NCI-H345 treated with DMSO at 0.1 percent for 48 hours (cell line): Measurements from ENCODE around the gene ADAMTS19.
"Not testable (repeated sequence)": the region's sequence is repeated elsewhere in the genome, so short reads cannot be mapped to it uniquely, and the experiment has no call there.

Experiments used
- DNase-seq: peaks from one replicate; lab custom pipeline; 2025; ENCODE audit not compliant: unreplicated experiment; lab: John Stamatoyannopoulos, UW

ADAMTS19 gene, protein sequence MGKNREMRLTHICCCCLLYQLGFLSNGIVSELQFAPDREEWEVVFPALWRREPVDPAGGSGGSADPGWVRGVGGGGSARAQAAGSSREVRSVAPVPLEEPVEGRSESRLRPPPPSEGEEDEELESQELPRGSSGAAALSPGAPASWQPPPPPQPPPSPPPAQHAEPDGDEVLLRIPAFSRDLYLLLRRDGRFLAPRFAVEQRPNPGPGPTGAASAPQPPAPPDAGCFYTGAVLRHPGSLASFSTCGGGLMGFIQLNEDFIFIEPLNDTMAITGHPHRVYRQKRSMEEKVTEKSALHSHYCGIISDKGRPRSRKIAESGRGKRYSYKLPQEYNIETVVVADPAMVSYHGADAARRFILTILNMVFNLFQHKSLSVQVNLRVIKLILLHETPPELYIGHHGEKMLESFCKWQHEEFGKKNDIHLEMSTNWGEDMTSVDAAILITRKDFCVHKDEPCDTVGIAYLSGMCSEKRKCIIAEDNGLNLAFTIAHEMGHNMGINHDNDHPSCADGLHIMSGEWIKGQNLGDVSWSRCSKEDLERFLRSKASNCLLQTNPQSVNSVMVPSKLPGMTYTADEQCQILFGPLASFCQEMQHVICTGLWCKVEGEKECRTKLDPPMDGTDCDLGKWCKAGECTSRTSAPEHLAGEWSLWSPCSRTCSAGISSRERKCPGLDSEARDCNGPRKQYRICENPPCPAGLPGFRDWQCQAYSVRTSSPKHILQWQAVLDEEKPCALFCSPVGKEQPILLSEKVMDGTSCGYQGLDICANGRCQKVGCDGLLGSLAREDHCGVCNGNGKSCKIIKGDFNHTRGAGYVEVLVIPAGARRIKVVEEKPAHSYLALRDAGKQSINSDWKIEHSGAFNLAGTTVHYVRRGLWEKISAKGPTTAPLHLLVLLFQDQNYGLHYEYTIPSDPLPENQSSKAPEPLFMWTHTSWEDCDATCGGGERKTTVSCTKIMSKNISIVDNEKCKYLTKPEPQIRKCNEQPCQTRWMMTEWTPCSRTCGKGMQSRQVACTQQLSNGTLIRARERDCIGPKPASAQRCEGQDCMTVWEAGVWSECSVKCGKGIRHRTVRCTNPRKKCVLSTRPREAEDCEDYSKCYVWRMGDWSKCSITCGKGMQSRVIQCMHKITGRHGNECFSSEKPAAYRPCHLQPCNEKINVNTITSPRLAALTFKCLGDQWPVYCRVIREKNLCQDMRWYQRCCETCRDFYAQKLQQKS

DNA sequence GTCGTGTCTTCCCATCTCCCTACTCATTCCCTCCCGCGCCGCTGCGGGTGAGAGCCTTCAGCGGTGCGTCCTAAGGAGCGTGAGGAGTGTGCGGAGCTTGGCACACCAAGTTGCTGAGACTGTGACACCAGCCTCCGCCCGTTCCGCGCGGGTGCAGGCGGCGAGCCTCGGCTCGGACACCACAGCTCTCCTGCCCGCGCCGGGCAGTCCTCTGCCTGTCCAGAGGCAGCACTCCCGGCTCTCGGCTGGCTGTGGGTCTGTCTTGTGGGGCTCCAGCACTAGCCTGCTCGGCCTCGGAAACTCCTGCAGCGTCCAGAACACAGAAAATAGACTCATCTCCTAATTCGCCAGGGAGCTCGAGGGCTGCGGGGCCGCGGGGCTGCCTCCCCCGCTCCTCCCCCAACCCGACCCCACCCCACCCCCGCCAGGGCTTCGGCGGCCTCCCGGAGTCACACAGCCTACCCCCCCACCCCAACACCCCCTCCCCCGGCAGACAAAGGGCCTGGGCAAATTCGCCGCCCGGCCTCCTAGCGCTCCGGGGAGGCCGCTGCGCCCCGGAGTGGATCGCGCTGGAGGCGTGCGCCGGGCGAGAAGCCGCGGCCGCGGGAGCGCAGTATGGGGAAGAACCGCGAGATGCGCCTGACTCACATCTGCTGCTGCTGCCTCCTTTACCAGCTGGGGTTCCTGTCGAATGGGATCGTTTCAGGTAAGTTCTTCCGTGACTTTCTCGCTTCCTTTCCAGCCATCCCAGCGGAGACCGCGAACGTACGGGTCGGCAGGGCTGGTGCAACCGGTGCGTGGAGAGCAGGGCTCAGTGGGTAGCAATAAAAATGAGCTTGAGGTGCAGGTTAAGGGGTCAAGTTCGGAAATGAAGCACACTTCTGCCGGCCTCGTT is at the start of gene ADAMTS19:
Gene ADAMTS19 (plus strand): TSS at position 522 of the 895 bp plus-strand sequence. CDS start 94 bp downstream, at position 616.
- no peak for DNase-seq

DNA sequence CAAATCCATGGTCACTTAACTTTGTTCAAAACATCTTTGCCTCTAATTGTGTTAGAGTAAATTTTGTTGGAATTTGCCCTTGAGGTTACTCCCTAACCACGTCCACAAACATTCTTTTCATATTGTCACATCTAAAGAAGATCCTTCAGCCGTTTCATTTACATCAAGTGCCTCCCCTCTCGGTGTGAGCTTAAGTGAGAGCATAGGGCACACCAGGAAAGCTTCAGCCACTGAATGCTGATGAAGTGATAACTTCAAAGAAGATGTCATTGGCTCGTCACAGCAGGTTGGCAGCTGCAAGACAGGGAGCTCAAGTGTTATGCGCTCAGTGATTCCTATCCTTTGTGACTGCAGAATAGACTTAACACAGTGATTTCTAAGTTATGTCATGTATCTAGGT is 49.6 kb upstream of the ADAMTS19 start:
- no peak for DNase-seq

DNA sequence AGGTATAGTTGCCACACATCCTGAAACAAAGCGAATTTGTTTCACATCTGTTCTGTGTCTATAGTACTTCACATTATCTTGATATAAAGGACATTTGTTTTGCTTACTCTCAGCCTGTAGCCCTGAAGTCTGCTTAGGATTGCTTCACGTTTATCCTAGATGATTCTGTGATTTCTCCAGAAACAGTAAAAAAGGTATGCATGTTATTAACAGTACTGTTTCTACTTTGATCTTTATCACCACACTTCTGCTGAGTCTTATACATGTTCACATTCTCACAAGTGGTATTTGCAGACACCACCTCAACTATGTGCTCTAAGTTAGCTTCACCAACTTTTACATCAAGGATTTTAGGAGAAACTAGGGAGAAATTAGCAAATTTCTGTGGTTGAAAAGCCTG is 47.4 kb upstream of the ADAMTS19 start:
- no peak for DNase-seq

DNA sequence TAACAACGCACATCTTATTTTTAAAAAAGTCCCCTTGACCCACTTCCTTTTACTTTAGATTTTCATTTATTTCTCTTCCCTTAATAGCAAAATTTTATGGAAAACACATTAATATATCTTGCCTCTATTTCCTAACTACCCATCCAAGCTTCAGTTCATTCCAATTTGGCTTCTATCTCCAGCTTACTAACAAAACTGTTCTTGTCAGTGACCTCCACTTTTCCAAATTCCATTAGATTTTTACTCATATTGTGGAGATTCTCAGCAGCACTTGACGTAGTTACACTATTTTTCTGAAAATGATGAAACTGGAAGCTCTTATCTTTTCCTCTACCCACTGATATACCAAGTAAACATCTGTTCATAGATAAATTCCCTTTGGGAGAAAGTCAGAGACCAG is 46.5 kb upstream of the ADAMTS19 start:
- DNase-seq, result no peak

DNA sequence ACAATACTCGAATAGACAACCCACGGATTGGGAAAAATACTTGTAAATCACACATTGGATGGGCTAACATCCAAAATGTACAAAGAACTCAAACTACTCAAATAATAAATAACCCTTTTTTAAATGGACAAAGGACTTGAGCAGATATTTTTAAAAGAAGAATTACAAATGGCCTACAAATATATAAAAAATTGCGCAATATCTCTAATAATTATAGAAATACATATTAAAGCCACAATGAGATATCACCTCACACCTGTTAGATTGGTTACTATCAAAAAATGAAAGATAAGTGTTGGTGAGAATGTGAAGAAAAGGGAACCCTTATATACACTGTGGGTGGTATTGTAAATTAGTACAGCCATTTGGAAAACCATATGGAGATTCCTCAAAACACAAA is 40.8 kb upstream of the ADAMTS19 start:
- DNase-seq, result no peak

GRCh38 chr5:129425031-129425430 is 35.1 kb upstream of the ADAMTS19 start:
- DNase-seq, result no peak

DNA sequence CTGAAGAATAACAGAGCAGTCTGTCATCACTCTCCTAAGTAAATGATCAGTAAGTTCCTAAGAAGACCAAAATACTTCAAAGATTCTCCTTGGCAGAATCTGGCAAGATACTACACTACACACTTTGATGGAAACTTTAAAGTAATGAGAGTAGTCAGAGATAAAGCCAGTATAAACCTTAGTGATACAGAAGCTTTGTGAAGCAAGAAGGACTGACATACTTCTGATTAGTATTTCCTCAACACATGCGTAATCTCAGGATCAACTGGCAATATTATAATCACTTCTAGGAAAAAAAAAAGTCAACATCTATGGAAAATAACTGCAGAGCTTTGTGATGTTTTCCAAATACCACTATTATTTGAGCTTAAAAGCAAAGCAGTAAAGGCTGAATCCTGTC is 34.0 kb upstream of the ADAMTS19 start:
- DNase-seq, result no peak

DNA sequence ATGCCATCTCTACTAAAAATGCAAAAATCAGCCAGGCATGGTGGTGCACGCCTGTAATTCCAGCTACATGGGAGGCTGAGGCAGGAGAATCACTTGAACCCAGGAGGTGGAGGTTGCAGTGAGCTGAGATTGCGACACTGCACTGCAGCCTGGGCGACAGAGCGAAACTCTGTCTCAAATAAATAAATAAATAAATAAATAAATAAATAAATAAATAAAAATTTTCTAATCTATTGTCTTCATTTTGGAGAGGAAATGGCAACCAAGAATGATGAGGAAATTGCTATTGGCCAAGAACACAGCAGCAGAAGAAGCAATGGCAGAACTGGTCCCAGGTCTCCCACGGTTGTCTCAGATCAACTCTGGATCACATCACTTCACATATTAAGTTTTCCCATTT is 31.5 kb upstream of the ADAMTS19 start:
- DNase-seq, result not testable (repeated sequence)

GRCh38 chr5:129431406-129431805 is 28.7 kb upstream of the ADAMTS19 start:
- no peak for DNase-seq

DNA sequence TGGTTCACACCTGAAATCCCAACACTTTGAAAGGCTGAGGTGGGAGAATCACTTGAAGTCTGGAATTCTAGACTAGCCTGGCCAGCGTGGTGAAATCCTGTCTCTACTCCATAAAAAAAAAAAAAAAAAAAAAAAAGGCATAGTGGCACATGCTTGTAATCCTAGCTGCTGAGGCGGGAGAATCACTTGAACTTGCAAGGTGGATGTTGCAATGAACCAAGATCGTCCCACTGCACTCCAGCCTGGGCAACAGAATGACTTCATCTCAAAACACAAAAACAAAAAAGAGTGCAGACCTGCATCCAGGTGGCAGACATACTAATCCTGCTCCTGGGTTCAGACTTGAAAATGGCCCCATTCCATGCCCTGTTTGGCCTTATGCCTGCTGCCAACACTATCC is 21.8 kb upstream of the ADAMTS19 start:
- DNase-seq, result no peak

- no peak for DNase-seq
Observed at GRCh38 chr5:129440424-129440823, 19.7 kb upstream of the ADAMTS19 start.

DNA sequence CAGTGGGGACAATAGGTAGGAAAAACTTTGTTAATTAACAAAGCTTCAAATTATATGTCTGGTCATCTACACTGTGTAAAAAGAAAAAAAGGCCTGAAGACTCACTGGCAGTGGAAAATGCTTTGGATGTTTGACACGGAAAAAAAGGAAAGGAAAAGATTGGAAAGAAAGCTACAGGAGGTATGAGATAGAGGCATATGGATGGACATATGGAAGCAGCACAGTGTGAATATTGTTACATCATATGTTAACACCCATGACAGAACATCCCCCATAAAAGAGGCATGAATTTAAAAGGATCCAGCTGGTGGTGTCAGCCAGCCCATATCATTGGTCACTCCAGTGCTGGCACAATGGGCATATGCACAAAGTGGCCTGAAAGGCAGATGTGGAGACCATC is 19.0 kb upstream of the ADAMTS19 start:
- no peak for DNase-seq

DNA sequence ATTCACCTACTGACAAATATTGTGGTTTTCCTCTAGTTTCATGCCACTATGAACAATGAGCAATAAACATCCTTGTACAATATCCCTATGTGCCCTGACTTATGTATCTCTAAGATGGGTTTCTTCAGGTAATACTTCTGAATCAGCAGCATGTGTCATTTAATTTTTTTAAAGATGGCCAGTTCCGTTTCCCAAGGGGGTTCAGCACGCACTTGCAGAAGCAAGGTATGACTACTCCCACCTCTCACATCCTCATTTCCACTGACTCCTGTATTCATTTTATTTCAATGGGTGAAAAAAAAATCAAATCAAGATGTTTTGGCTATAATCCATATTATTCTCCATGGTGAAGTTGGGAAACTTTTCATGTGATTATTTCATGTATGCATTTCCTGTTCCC is 14.7 kb upstream of the ADAMTS19 start:
- no peak for DNase-seq

GRCh38 chr5:129447968-129448367 is 12.1 kb upstream of the ADAMTS19 start:
- DNase-seq, result no peak

GRCh38 chr5:129448654-129449053 is 11.4 kb upstream of the ADAMTS19 start:
- DNase-seq, result no peak

DNA sequence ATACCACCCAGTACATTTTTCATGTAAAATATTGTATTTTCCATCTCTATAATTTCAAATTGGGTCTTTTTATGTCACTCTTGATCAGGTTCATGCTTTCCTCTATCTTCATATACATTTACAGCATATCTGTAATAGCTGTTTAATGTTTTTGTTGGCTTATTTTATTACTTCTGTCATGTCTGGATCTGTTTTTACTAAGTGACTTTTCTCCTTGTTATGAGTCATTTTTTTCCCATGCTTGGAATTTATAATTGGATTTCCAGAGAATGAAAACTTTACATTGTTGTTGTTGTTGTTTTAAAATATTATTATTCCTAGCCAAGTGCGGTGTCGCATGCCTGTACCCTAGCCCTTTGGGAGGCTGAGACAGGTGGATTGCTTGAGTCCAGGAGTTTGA is 5.6 kb upstream of the ADAMTS19 start:
- no peak for DNase-seq

- DNase-seq, result no peak
Observed at GRCh38 chr5:129459450-129459776, 685 bp upstream of the ADAMTS19 start.

- no peak for DNase-seq
Observed at GRCh38 chr5:129460672-129460935, 506 bp downstream of the ADAMTS19 start.

DNA sequence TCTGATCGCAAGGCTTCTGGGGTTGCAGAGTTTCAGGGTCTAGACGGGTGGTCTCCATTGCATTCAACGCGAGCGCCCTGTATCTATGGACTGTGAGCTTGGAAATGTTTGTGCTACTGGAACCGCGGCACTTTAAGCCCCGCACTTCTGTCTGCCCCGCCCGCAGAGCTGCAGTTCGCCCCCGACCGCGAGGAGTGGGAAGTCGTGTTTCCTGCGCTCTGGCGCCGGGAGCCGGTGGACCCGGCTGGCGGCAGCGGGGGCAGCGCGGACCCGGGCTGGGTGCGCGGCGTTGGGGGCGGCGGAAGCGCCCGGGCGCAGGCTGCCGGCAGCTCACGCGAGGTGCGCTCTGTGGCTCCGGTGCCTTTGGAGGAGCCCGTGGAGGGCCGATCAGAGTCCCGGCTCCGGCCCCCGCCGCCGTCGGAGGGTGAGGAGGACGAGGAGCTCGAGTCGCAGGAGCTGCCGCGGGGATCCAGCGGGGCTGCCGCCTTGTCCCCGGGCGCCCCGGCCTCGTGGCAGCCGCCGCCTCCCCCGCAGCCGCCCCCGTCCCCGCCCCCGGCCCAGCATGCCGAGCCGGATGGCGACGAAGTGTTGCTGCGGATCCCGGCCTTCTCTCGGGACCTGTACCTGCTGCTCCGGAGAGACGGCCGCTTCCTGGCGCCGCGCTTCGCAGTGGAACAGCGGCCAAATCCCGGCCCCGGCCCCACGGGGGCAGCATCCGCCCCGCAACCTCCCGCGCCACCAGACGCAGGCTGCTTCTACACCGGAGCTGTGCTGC is 1.0 kb downstream of the ADAMTS19 start:
- no peak for DNase-seq

DNA sequence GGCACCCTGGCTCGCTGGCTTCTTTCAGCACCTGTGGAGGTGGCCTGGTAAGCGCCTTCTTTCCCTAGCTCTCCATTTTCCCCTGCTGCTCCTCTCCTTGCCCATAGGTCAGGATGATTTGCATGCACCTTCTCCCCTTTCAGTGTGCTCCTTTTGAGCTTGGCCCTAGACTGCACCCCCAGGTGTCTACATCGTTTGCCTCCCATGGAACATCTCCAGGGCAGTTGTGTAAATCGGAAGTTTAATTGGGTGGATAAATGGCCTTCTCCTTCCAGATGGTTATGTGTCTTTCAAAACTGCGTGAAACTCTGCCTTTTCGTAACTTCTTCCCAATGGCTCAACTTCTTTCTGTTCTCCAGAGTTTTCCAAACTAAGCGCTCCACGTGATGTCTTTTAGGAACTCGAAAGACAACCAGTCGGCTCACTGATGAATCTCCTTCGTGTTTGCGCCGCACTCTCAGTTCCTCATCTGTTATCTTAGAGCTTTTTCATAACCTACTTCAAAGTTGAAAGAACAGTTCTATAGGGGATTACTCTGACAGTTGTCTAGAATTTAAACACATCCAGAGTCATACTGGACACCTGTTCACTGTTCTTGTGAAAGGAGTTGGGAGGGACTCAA is 1.7 kb downstream of the ADAMTS19 start:
- no peak for DNase-seq
